Panc1 (cell line): ENCODE data around the gene MORN4. TPM values are rescaled to one million over a fixed set of nuclear protein-coding genes. Genes with fewer than 3 reads are reported as not detected.

Experiments
- ATAC-seq: fragments of 200-7000 bp; cut with Tn5 transposase; 2 replicates; pipeline ENCODE4 v1.9.1; 2020; ENCODE audit warnings: mild to moderate bottlenecking, moderate library complexity
- BruUV-seq: library from RNA; stranded (reverse); fragments of 400-500 nt; replicated peaks from 2 replicates; lab custom pipeline; 2021; lab: Mats Ljungman, UMichigan
- CTCF ChIA-PET: fragments of 300-600 bp; sonication (Branson Sonifier 250); formaldehyde crosslinking; loops from one replicate; lab custom pipeline; 2022; ENCODE audit warnings: antibody characterized with exemption; lab: Charles Lee
- POLR2A ChIA-PET: fragments of 300-600 bp; sonication (Branson Sonifier 250); formaldehyde crosslinking; loops from one replicate; lab custom pipeline; 2022; ENCODE audit warnings: antibody characterized with exemption; lab: Charles Lee
- DNase-seq: peaks from one replicate; pipeline ENCODE4 v3.0.0-alpha.2; 2010; ENCODE audit warnings: low read depth, low spot score
- H3K27ac ChIP-seq: 2 replicates; pipeline ENCODE4 v1.5.1; 2011; ENCODE audit warnings: mild to moderate bottlenecking, low read length, inconsistent platforms
- H3K27me3 ChIP-seq: fragments of 200-500 bp; sonication (Bioruptor generic); 2 replicates; pipeline ENCODE4 v1.6.0; 2014; ENCODE audit warnings: low read length, inconsistent platforms; ENCODE audit not compliant: control insufficient read depth, insufficient read depth
- H3K36me3 ChIP-seq: fragments of 200-500 bp; sonication (Bioruptor generic); 2 replicates; pipeline ENCODE4 v1.5.1; 2014; ENCODE audit warnings: inconsistent platforms, mild to moderate bottlenecking, low read length, moderate library complexity; ENCODE audit not compliant: control insufficient read depth, insufficient read depth
- H3K4me1 ChIP-seq: 2 replicates; pipeline ENCODE4 v1.5.1; 2011; ENCODE audit warnings: inconsistent platforms, mild to moderate bottlenecking, low read length, moderate library complexity; ENCODE audit not compliant: control insufficient read depth, insufficient read depth
- H3K4me3 ChIP-seq, 2 experiments: 2 replicates each; pipeline ENCODE4 v1.5.1; 2011 to 2012; ENCODE audit warnings: low read depth in 2 of 2, low read length in 2 of 2, mild to moderate bottlenecking in 2 of 2, inconsistent platforms in 1 of 2, moderate library complexity in 1 of 2
- H3K9me3 ChIP-seq: fragments of 200-500 bp; sonication (Bioruptor generic); 2 replicates; pipeline ENCODE4 v1.5.1; 2014; ENCODE audit warnings: low read depth, mild to moderate bottlenecking, inconsistent platforms, low read length, moderate library complexity; ENCODE audit not compliant: control insufficient read depth, insufficient read depth
- POLR2AphosphoS5 ChIP-seq: IDR thresholded peaks from 2 replicates; pipeline ENCODE4 v1.6.1; 2012; ENCODE audit warnings: mild to moderate bottlenecking, low read depth, low read length, moderate library complexity
- SIN3A ChIP-seq: IDR thresholded peaks from 2 replicates; pipeline ENCODE4 v1.6.1; 2012; ENCODE audit warnings: low read depth, mild to moderate bottlenecking, low read length, moderate library complexity, borderline replicate concordance; ENCODE audit not compliant: insufficient read depth
- TCF7L2 ChIP-seq: IDR thresholded peaks from 2 replicates; pipeline ENCODE4 v1.6.1; 2011; ENCODE audit warnings: mild to moderate bottlenecking, low read depth, low read length, inconsistent platforms
- in situ Hi-C: cut with HindIII; loops from 2 replicates; pipeline ENCODE4 v1.10.0; 2016; ENCODE audit warnings: low sequenced_read_pairs, low pct_unique_long_range_greater_than_20kb
- intact Hi-C: fragments of 100-400 bp; cut with micrococcal nuclease; formaldehyde crosslinking; loops from one replicate; pipeline ENCODE4 v1.10.0; 2022; ENCODE audit not compliant: unreplicated experiment
- total RNA-seq: library from RNA; stranded (reverse); gene quantifications from one replicate; pipeline ENCODE4 v1.2.1, GENCODE V29; 2021; ENCODE audit not compliant: unreplicated experiment
- TF ChIP-seq, protein P1 (sequence below), 2 experiments: IDR thresholded peaks; 2 replicates each; pipeline ENCODE4 v1.6.1; 2011 to 2012; ENCODE audit warnings: low read depth in 2 of 2, control low read depth in 1 of 2, low read length in 1 of 2, mild to moderate bottlenecking in 1 of 2, moderate library complexity in 1 of 2; ENCODE audit not compliant: insufficient read depth in 1 of 2
- TF ChIP-seq, protein P2 (sequence below): fragments of 450-650 bp; IDR thresholded peaks from 2 replicates; pipeline ENCODE4 v1.5.1; 2017; ENCODE audit warnings: mild to moderate bottlenecking

MORN4 gene
- total RNA-seq, 1 experiment from 2014 or later: 17.9 TPM

DNA sequence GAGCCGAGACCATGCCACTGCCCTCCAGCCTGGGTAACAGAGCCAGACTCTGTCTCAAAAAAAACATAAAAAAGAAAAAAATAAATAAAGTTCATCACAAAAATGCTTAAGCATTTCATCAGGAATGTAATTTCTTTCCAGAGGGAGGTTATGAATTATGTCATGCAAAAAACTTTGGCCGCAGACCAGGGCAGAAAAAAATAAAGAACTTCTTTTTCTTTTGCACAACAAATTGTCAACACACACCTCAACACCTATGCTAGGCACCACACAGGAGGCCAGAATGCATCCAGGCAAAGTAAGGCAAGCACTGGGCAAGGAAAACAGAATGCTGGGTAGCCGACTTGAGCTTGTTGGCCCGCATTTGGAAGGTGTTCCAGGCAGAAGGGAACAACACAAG is 39.9 kb downstream of the MORN4 start:
- ChIA-PET CTCF (no interaction called here), POLR2A (no interaction called here)
- no peaks in the 10 kb centered on the region for H3K27me3 ChIP-seq
- no peak overlapping the region for H3K4me3 ChIP-seq
- intact Hi-C loops: no loop called here
- no peak for TF ChIP-seq SIN3A
- no TSS peak for BruUV-seq
- in situ Hi-C loops: no loop called here
- DNase-seq: no peak
- H3K27ac ChIP-seq: no peak overlapping the region
- no peaks in the 10 kb centered on the region for H3K9me3 ChIP-seq
- H3K4me1 ChIP-seq: peaks cover 14% of the 10 kb centered on the region; the same call in 1 of the 2 replicates
- no peaks in the 10 kb centered on the region for H3K36me3 ChIP-seq
- ATAC-seq: no peak

DNA sequence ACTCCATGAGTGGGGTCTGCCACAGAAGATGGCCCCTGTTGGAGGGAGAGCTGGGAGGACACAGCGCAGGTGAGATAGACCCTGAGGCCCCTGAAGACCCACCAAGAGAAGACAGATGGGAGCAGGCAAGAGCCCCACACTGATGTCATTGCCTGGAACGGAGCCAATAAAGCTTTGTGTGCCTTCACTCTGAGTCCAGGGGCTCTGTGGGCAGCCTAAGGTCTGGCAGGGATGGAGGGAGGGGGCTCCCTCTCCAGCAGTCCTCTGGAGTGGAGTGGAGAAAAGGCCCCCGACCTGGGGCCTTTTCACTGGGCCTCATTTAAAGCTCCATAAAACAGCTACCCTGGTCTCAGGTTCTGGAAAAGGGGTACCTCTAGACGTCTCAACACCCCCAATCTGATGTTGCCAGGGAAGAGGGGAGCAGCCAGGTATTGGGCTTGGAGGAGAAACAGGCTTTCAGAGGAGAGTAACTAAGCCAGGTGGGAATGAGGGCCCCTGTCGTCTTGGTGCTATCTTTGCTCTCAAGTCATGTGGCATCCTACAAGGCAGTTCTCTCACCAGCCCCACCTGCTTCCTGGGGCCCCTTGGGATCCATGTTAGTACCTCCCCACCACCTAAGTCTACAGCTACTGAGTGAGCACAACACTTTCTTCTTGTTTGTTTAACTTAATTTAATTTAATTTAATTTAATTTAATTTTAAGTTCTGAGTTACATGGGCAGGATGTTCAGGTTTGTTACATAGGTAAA is 42.4 kb downstream of the MORN4 start:
- in situ Hi-C loops: no loop called here
- ChIA-PET POLR2A (interaction anchor here (0.6 kb wide), 2 partner anchors 7 to 161 kb away, joined by 3 to 7 read pairs; no protein-coding TSS in a partner anchor), CTCF (interaction anchor here (0.5 kb wide), 1 partner anchor 259 kb away, joined by 4 read pairs; the partner anchor contains the start of gene GOLGA7B)
- H3K36me3 ChIP-seq: no peaks in the 10 kb centered on the region
- H3K27me3 ChIP-seq: no peaks in the 10 kb centered on the region
- no peak for ATAC-seq
- peaks cover 1% of the 10 kb centered on the region; the same call in 1 of the 2 replicates for H3K4me1 ChIP-seq
- TF ChIP-seq TCF7L2: no peak
- no peak for TF ChIP-seq SIN3A
- TF ChIP-seq, protein P1, sequence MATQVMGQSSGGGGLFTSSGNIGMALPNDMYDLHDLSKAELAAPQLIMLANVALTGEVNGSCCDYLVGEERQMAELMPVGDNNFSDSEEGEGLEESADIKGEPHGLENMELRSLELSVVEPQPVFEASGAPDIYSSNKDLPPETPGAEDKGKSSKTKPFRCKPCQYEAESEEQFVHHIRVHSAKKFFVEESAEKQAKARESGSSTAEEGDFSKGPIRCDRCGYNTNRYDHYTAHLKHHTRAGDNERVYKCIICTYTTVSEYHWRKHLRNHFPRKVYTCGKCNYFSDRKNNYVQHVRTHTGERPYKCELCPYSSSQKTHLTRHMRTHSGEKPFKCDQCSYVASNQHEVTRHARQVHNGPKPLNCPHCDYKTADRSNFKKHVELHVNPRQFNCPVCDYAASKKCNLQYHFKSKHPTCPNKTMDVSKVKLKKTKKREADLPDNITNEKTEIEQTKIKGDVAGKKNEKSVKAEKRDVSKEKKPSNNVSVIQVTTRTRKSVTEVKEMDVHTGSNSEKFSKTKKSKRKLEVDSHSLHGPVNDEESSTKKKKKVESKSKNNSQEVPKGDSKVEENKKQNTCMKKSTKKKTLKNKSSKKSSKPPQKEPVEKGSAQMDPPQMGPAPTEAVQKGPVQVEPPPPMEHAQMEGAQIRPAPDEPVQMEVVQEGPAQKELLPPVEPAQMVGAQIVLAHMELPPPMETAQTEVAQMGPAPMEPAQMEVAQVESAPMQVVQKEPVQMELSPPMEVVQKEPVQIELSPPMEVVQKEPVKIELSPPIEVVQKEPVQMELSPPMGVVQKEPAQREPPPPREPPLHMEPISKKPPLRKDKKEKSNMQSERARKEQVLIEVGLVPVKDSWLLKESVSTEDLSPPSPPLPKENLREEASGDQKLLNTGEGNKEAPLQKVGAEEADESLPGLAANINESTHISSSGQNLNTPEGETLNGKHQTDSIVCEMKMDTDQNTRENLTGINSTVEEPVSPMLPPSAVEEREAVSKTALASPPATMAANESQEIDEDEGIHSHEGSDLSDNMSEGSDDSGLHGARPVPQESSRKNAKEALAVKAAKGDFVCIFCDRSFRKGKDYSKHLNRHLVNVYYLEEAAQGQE (IDR thresholded peaks at IDR 0.05; ENCODE audit: insufficient read depth in 1 of 2, low read depth in 2 of 2, low read length in 1 of 2): no peak
- TF ChIP-seq, protein P2, sequence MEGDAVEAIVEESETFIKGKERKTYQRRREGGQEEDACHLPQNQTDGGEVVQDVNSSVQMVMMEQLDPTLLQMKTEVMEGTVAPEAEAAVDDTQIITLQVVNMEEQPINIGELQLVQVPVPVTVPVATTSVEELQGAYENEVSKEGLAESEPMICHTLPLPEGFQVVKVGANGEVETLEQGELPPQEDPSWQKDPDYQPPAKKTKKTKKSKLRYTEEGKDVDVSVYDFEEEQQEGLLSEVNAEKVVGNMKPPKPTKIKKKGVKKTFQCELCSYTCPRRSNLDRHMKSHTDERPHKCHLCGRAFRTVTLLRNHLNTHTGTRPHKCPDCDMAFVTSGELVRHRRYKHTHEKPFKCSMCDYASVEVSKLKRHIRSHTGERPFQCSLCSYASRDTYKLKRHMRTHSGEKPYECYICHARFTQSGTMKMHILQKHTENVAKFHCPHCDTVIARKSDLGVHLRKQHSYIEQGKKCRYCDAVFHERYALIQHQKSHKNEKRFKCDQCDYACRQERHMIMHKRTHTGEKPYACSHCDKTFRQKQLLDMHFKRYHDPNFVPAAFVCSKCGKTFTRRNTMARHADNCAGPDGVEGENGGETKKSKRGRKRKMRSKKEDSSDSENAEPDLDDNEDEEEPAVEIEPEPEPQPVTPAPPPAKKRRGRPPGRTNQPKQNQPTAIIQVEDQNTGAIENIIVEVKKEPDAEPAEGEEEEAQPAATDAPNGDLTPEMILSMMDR: no peak
- no peak for TF ChIP-seq POLR2AphosphoS5
- DNase-seq: no peak
- H3K27ac ChIP-seq: no peak overlapping the region
- no peak overlapping the region for H3K4me3 ChIP-seq
- H3K9me3 ChIP-seq: no peaks in the 10 kb centered on the region
- BruUV-seq: no TSS peak
- intact Hi-C loops: no loop called here
